ENCODE results near the gene PLPP2. TPM values are rescaled to one million over a fixed set of nuclear protein-coding genes. Genes with fewer than 3 reads are reported as not detected.

The PLPP2 gene
- total RNA-seq: 12.6 TPM

DNA sequence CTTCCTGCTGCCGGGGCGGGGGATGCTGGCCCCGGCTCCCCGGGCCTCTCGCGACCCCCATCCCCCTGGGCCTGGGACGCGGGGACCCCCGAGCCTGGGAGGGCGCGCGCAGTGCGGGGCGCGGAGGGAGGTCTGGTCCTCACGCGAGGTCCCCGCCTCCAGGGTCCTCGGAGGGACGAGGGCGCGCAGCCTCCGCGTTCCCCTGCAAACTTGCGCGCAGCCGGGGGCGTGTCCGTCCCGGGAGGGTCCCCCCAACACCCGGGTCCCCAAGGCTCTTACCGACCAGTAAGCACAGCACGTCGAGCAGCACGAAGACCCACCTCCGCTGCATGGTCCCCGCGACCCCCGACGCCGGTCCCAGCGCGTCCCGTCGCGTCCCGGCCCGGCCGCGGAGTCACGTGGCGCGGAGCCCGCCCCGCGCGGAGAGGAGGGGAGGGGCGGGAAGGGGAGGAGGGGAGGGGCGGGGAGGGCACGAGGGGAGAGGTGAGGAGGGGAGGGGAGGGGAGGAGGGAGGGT, at the start of gene PLPP2:
Gene PLPP2 (minus strand): TSS at position 398 of the 516 bp plus-strand sequence. CDS start 67 bp downstream, at position 331.

Other genes with a start within 250 kb of the PLPP2 start
- gene OR4F17, start 184.3 kb downstream of the PLPP2 start, total RNA-seq: not detected
- gene MIER2, start 53.4 kb upstream of the PLPP2 start, total RNA-seq: 32.2 TPM
- gene C2CD4C, start 117.7 kb upstream of the PLPP2 start, total RNA-seq: 3.8 TPM
- gene SHC2, start 169.6 kb upstream of the PLPP2 start, total RNA-seq: 22.5 TPM
- 1.3 TPM for gene MADCAM1, start 205.1 kb upstream of the PLPP2 start, total RNA-seq
- 28.9 TPM for gene TPGS1, start 216.1 kb upstream of the PLPP2 start, total RNA-seq
- gene CDC34, start 240.4 kb upstream of the PLPP2 start, total RNA-seq: 83.5 TPM